ENCODE results near the gene ODAD4.
"Not testable (repeated sequence)": the region's sequence is repeated elsewhere in the genome, so short reads cannot be mapped to it uniquely, and the experiment has no call there.

GRCh38 chr17:41930833-41931156 lies 378 bp downstream of the ODAD4 start:
- TF ChIP-seq, protein P1, sequence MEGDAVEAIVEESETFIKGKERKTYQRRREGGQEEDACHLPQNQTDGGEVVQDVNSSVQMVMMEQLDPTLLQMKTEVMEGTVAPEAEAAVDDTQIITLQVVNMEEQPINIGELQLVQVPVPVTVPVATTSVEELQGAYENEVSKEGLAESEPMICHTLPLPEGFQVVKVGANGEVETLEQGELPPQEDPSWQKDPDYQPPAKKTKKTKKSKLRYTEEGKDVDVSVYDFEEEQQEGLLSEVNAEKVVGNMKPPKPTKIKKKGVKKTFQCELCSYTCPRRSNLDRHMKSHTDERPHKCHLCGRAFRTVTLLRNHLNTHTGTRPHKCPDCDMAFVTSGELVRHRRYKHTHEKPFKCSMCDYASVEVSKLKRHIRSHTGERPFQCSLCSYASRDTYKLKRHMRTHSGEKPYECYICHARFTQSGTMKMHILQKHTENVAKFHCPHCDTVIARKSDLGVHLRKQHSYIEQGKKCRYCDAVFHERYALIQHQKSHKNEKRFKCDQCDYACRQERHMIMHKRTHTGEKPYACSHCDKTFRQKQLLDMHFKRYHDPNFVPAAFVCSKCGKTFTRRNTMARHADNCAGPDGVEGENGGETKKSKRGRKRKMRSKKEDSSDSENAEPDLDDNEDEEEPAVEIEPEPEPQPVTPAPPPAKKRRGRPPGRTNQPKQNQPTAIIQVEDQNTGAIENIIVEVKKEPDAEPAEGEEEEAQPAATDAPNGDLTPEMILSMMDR (IDR thresholded peaks at IDR 0.05), result not testable (repeated sequence)
- TF ChIP-seq POLR2A, POLR2AphosphoS5 (IDR thresholded peaks at IDR 0.05): not testable (repeated sequence)
